Loucy (cell line): ENCODE measurements around the gene TMF1.

Source experiments
- H2AFZ ChIP-seq: fragments of 200-600 bp; sonication (generic); 2 replicates; pipeline ENCODE4 v1.6.0; 2016; ENCODE audit warnings: antibody characterized with exemption, mild to moderate bottlenecking, low read length, moderate library complexity
- H3F3A ChIP-seq: fragments of 200-600 bp; 2 replicates; pipeline ENCODE4 v1.6.0; 2016; ENCODE audit warnings: antibody characterized with exemption, low read depth, mild to moderate bottlenecking
- H3K27me3 ChIP-seq: fragments of 200-600 bp; sonication (generic); 2 replicates; pipeline ENCODE4 v1.6.1; 2014; ENCODE audit warnings: low read length, mild to moderate bottlenecking; ENCODE audit not compliant: insufficient read depth, poor library complexity, severe bottlenecking
- H3K36me3 ChIP-seq: fragments of 200-600 bp; sonication (generic); 2 replicates; pipeline ENCODE4 v1.6.1; 2016; ENCODE audit warnings: low read length; ENCODE audit not compliant: insufficient read depth
- H3K4me1 ChIP-seq: fragments of 200-600 bp; sonication (generic); 2 replicates; pipeline ENCODE4 v1.5.1; 2014; ENCODE audit warnings: low read length, mild to moderate bottlenecking; ENCODE audit not compliant: insufficient read depth, poor library complexity, severe bottlenecking
- H3K4me2 ChIP-seq: fragments of 200-600 bp; sonication (generic); 2 replicates; pipeline ENCODE4 v1.6.0; 2014; ENCODE audit warnings: antibody characterized with exemption, low read length, low read depth, mild to moderate bottlenecking; ENCODE audit not compliant: poor library complexity, severe bottlenecking
- H3K4me3 ChIP-seq: fragments of 200-600 bp; sonication (generic); 2 replicates; pipeline ENCODE4 v1.5.1; 2014; ENCODE audit warnings: low read length, mild to moderate bottlenecking, mixed read lengths; ENCODE audit not compliant: poor library complexity, severe bottlenecking
- H3K79me2 ChIP-seq: fragments of 200-600 bp; sonication (generic); 2 replicates; pipeline ENCODE4 v1.6.1; 2014; ENCODE audit warnings: low read length; ENCODE audit not compliant: insufficient read depth
- H3K9ac ChIP-seq: fragments of 200-600 bp; sonication (generic); 2 replicates; pipeline ENCODE4 v1.6.0; 2014; ENCODE audit warnings: mild to moderate bottlenecking, low read depth, low read length, moderate library complexity; ENCODE audit not compliant: poor library complexity, severe bottlenecking
- H3K9me2 ChIP-seq: fragments of 200-600 bp; sonication (generic); replicated peaks from 2 replicates; pipeline ENCODE4 v1.6.1; 2016; ENCODE audit warnings: low read depth, low read length, mixed read lengths
- H3K9me3 ChIP-seq: fragments of 200-600 bp; sonication (generic); 2 replicates; pipeline ENCODE4 v1.6.1; 2014; ENCODE audit warnings: mild to moderate bottlenecking, antibody characterized with exemption, low read length, low read depth; ENCODE audit not compliant: insufficient read depth
- H4K20me1 ChIP-seq: fragments of 200-600 bp; sonication (generic); 2 replicates; pipeline ENCODE4 v1.6.0; 2014; ENCODE audit warnings: antibody characterized with exemption, low read length, mild to moderate bottlenecking; ENCODE audit not compliant: insufficient read depth, poor library complexity, severe bottlenecking
- CTCF ChIP-seq: fragments of 200-600 bp; sonication (generic); conservative IDR thresholded peaks from 2 replicates; pipeline ENCODE4 v1.5.1; 2014; ENCODE audit warnings: mild to moderate bottlenecking, antibody characterized with exemption, low read length
- EZH2phosphoT487 ChIP-seq: fragments of 200-600 bp; IDR thresholded peaks from 2 replicates; pipeline ENCODE4 v1.6.1; 2018; ENCODE audit warnings: antibody characterized with exemption, mild to moderate bottlenecking, moderate library complexity, borderline replicate concordance

The TMF1 gene

GRCh38 chr3:69009559-69010410, 42.3 kb downstream of the TMF1 start:
- H3F3A ChIP-seq, result peaks cover 4% of the 10 kb centered on the region; the same call in 1 of the 2 replicates
- no peaks in the 10 kb centered on the region for H3K27me3 ChIP-seq
- H3K4me1 ChIP-seq, result peaks cover 26% of the 10 kb centered on the region
- H3K4me3 ChIP-seq, result no peak overlapping the region
- H3K36me3 ChIP-seq, result no peaks in the 10 kb centered on the region
- no peaks in the 10 kb centered on the region for H3K9me2 ChIP-seq
- TF ChIP-seq CTCF, result no peak
- TF ChIP-seq EZH2phosphoT487, result no peak
- H3K9me3 ChIP-seq, result no peaks in the 10 kb centered on the region
- H3K79me2 ChIP-seq, result peaks cover 8% of the 10 kb centered on the region
- no peaks in the 10 kb centered on the region for H4K20me1 ChIP-seq
- H2AFZ ChIP-seq, result no peak overlapping the region
- no peak overlapping the region for H3K9ac ChIP-seq
- peak overlapping the region; percentile 12 for H3K4me2 ChIP-seq

- H3K4me1 ChIP-seq, result peaks cover 18% of the 10 kb centered on the region
- H3K36me3 ChIP-seq, result peaks cover 7% of the 10 kb centered on the region; the same call in 1 of the 2 replicates
- no peak overlapping the region for H3K4me3 ChIP-seq
- no peak overlapping the region for H2AFZ ChIP-seq
- no peaks in the 10 kb centered on the region for H4K20me1 ChIP-seq
- no peak overlapping the region for H3K9ac ChIP-seq
- H3K9me2 ChIP-seq, result no peaks in the 10 kb centered on the region
- H3K4me2 ChIP-seq, result peak overlapping the region; percentile 1
- TF ChIP-seq CTCF, result no peak
- no peak for TF ChIP-seq EZH2phosphoT487
- H3K27me3 ChIP-seq, result no peaks in the 10 kb centered on the region
- 0 out of 2 replicates have a peak, but pooled peaks cover under 1% of the 10 kb centered on the region for H3K79me2 ChIP-seq
- H3F3A ChIP-seq, result peaks cover 4% of the 10 kb centered on the region; the same call in 1 of the 2 replicates
- H3K9me3 ChIP-seq, result no peaks in the 10 kb centered on the region
Measured at GRCh38 chr3:69008980-69009379, 43.2 kb downstream of the TMF1 start.

GRCh38 chr3:69005791-69006482, 46.2 kb downstream of the TMF1 start:
- Histone ChIP-seq H3F3A (peaks cover 4% of the 10 kb centered on the region; the same call in 1 of the 2 replicates), H3K4me2 (no peak overlapping the region), H3K9me3 (no peaks in the 10 kb centered on the region), H2AFZ (no peak overlapping the region), H3K36me3 (peaks cover 12% of the 10 kb centered on the region; the same call in 1 of the 2 replicates), H3K79me2 (no peaks in the 10 kb centered on the region), H3K9me2 (no peaks in the 10 kb centered on the region), H3K9ac (no peak overlapping the region), H3K4me3 (no peak overlapping the region), H3K27me3 (no peaks in the 10 kb centered on the region), H3K4me1 (peaks cover 5% of the 10 kb centered on the region), H4K20me1 (no peaks in the 10 kb centered on the region)
- TF ChIP-seq EZH2phosphoT487, result no peak
- no peak for TF ChIP-seq CTCF
